Lower leg skin (tissue), 4 donors: ENCODE data around the gene MMP11. TPM values are rescaled to one million over a fixed set of nuclear protein-coding genes. Genes with fewer than 3 reads are reported as not detected.

Experiments
- DNase-seq, 2 donors: peaks; one replicate each; pipeline ENCODE4 v3.0.0-alpha.2; 2019; ENCODE audit warnings: low spot score in 2 of 2
- H3K4me3 ChIP-seq: fragments of 200-600 bp; sonication (generic); 2 replicates; pipeline ENCODE4 v1.5.1; 2017; ENCODE audit warnings: mild to moderate bottlenecking, low read depth; ENCODE audit not compliant: poor library complexity, severe bottlenecking
- CTCF ChIP-seq, 3 donors: fragments of 450-650 bp; IDR thresholded peaks; one replicate each; pipeline ENCODE4 v1.5.1; 2016; ENCODE audit warnings: antibody characterized with exemption in 3 of 3, mild to moderate bottlenecking in 3 of 3, moderate library complexity in 2 of 3
- POLR2A ChIP-seq, 2 donors: fragments of 450-650 bp; IDR thresholded peaks; one replicate each; pipeline ENCODE4 v1.6.1; 2016 to 2017; ENCODE audit warnings: antibody characterized with exemption in 2 of 2, mild to moderate bottlenecking in 1 of 2, moderate library complexity in 1 of 2
- WGBS, 2 donors: methylation state at CpG; one replicate each; pipeline ENCODE4 v1.1.5; 2018; 5-methylcytosine and 5-hydroxymethylcytosine counted together
- intact Hi-C: fragments of 100-400 bp; cut with DNase I; formaldehyde crosslinking; loops from one replicate; pipeline ENCODE4 v1.15.0; 2023; ENCODE audit warnings: low total_unique reads
- total RNA-seq, 4 donors: library from RNA; depleted of rRNA; stranded (reverse); fragments of >200 nt; gene quantifications; one replicate each; pipeline ENCODE4 v1.1.0, GENCODE V29; 2016

Gene MMP11
- total RNA-seq, 4 donors from 2014 or later = 0.51 to 2.7 (median 1.9) TPM

DNA sequence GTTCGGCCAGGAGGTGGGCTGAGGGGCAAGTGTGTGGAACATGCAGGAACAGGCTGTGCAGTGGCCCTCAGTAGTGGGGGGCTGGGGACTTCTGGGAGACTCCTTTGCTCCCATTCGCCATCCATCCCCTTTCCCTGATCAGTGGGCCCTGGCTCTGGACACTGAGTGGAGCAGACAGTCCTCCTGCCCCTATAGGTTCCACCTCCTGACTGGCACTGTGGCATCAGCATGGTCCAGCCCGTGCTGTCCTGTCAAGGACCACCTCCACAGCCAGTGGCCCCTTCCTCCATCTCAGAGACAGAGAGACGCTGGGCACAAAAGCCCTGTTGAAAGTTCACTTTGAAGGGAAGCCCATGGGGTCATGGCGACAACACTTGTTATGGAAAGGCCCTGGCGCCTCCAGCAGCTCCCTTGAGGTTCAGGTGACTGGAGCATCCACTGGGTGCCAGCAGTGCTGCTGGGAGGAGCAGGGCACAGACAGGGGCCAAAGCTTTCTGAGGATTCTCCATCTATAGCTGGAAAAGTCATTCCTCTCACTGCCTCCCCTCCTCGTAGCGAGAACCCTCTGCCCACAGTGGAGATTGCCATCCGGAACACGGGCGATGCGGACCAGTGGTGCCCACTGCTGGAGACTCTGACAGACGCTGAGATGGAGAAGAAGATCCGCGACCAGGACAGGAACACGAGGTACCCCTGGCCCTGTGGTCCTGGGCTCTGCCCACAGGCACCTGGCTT lies 60.5 kb downstream of the MMP11 start:
- H3K4me3 ChIP-seq = no peak overlapping the region
- intact Hi-C loops = no loop called here
- 89 to 93% methylated on average over 16 of the region's 16 CpGs for WGBS, 2 donors
- TF ChIP-seq POLR2A (IDR thresholded peaks at IDR 0.05) (no peak), CTCF (IDR thresholded peaks at IDR 0.05) (no peak)
- no peak for DNase-seq

Other genes with a start within 250 kb of the MMP11 start
- gene IGLL1, start 192.6 kb upstream of the MMP11 start, total RNA-seq = not detected
- gene DRICH1, start 140.5 kb upstream of the MMP11 start, total RNA-seq = under 1 TPM in 1 of 4 donors, not detected in 3; 0.75 TPM
- gene RGL4, start 81.8 kb upstream of the MMP11 start, total RNA-seq = under 1 TPM in 1 of 4 donors, not detected in 3; 0.39 TPM
- 1 to 10 TPM in 3 of 4 donors, under 1 TPM in 1; 0.63 to 3.2 (median 2.0) TPM for gene ZNF70, start 21.7 kb upstream of the MMP11 start, total RNA-seq
- gene VPREB3, start 18.4 kb upstream of the MMP11 start, total RNA-seq = not detected
- not detected for gene C22orf15, start 9.9 kb upstream of the MMP11 start, total RNA-seq
- 10 to 100 TPM in 2 of 4 donors, 1 to 10 TPM in 2; 3.8 to 28.3 (median 11.4) TPM for gene CHCHD10, start 4.9 kb upstream of the MMP11 start, total RNA-seq
- gene SMARCB1, start 14.1 kb downstream of the MMP11 start, total RNA-seq = 10 to 100 TPM; 52.2 to 61.6 (median 55.2) TPM
- under 1 TPM; 0.21 to 0.49 (median 0.33) TPM for gene DERL3, start 66.2 kb downstream of the MMP11 start, total RNA-seq
- 10 to 100 TPM in 1 of 4 donors, 1 to 10 TPM in 3; 5.0 to 11.1 (median 8.6) TPM for gene SLC2A11, start 85.0 kb downstream of the MMP11 start, total RNA-seq
- gene MIF, start 121.5 kb downstream of the MMP11 start, total RNA-seq = 100 to 1,000 TPM; 156 to 362 (median 318) TPM
- 10 to 100 TPM in 2 of 4 donors, 1 to 10 TPM in 1, not detected in 1; 2.4 to 14.3 (median 11.6) TPM for gene GSTT2B, start 188.3 kb downstream of the MMP11 start, total RNA-seq
- 1 to 10 TPM in 2 of 4 donors, not detected in 2; 2.7 to 3.1 TPM for gene DDTL, start 194.0 kb downstream of the MMP11 start, total RNA-seq
- gene DDT, start 201.6 kb downstream of the MMP11 start, total RNA-seq = 100 to 1,000 TPM in 3 of 4 donors, 10 to 100 TPM in 1; 97.0 to 133 (median 118) TPM
- 1 to 10 TPM in 1 of 4 donors, under 1 TPM in 1, not detected in 2; 0.88 to 1.4 TPM for gene GSTT2, start 207.3 kb downstream of the MMP11 start, total RNA-seq
- not detected for gene GSTT4, start 232.6 kb downstream of the MMP11 start, total RNA-seq
- 10 to 100 TPM; 16.9 to 43.0 (median 32.9) TPM for gene CABIN1, start 238.5 kb downstream of the MMP11 start, total RNA-seq